ENCODE data around the gene GSTO2. TPM values are rescaled to one million over a fixed set of nuclear protein-coding genes. Genes with fewer than 3 reads are reported as not detected.

The GSTO2 gene
- total and polyA plus RNA-seq, 2 of the 13 experiments (the other 11 are each of a cell fraction or from before 2014, with no cell fraction given) = 2.1 to 7.9 TPM

DNA sequence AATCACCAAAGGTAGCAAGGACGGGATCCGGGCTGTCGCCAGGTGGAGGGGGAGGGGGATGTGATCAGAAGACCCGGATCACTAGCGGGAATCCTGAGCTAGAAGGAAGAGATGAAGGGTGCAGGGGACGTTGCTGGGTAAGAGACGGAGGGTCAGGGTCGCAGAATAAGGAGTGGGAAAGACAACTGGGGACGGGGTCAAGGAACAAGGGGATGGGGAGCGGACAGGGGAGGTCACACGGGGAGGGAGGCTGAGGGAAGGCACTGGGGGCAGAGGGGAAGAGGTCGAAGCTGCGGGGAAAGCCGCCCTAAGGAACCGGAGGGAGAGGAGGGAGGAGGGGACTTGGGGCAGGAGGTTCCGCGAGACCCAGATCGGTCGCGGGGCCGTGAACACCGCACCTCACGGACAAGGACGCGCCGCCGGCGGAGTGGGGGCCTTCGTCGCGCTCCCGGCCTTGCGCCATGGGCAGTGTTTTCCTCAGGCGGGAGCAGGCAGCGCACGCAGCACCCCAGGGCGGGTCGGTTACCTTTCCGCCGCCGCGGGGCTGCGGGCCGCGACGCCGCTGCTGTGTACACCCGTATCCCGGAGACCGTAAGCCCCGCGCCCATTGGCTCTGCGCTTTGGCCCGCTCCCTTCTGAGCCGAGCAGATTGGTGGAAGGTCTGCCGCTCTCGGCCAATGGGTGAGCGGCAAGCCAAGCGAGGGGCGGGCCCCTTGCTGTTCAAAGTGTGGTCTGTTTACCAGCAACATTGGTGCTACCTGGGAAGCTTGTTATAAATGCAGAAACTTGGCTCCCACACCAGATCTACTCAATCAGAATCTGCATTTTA is 37.0 kb upstream of the GSTO2 start, which contains the start of gene CFAP43 (continued):
- TF ChIP-seq, protein P1, sequence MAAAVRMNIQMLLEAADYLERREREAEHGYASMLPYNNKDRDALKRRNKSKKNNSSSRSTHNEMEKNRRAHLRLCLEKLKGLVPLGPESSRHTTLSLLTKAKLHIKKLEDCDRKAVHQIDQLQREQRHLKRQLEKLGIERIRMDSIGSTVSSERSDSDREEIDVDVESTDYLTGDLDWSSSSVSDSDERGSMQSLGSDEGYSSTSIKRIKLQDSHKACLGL (CRISPR knock-in tag; IDR thresholded peaks at IDR 0.05) = peak; percentile 84; the same call in 1 of the 2 replicates
- TF ChIP-seq ZNF33A (CRISPR knock-in tag; IDR thresholded peaks at IDR 0.05; ENCODE audit: borderline replicate concordance) = no peak
- peak; percentile 48; the same call in 1 of the 2 replicates for TF ChIP-seq ZNF12 (CRISPR knock-in tag; IDR thresholded peaks at IDR 0.05)
- no peak for TF ChIP-seq SYNCRIP (IDR thresholded peaks at IDR 0.05; ENCODE audit: insufficient read depth, low read depth, low read length)
- no peak for TF ChIP-seq ZNF292 (CRISPR knock-in tag; IDR thresholded peaks at IDR 0.05; ENCODE audit: borderline replicate concordance, low read depth)
- TF ChIP-seq, protein P2, sequence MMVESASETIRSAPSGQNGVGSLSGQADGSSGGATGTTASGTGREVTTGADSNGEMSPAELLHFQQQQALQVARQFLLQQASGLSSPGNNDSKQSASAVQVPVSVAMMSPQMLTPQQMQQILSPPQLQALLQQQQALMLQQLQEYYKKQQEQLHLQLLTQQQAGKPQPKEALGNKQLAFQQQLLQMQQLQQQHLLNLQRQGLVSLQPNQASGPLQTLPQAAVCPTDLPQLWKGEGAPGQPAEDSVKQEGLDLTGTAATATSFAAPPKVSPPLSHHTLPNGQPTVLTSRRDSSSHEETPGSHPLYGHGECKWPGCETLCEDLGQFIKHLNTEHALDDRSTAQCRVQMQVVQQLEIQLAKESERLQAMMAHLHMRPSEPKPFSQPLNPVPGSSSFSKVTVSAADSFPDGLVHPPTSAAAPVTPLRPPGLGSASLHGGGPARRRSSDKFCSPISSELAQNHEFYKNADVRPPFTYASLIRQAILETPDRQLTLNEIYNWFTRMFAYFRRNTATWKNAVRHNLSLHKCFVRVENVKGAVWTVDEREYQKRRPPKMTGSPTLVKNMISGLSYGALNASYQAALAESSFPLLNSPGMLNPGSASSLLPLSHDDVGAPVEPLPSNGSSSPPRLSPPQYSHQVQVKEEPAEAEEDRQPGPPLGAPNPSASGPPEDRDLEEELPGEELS (CRISPR knock-in tag; IDR thresholded peaks at IDR 0.05) = peak; percentile 51; the same call in 1 of the 2 replicates
- TF ChIP-seq ZBTB8A (CRISPR knock-in tag; IDR thresholded peaks at IDR 0.05; ENCODE audit: borderline replicate concordance, low read depth) = no peak
- peak; percentile 22; the same call in 1 of the 2 replicates for TF ChIP-seq ELF1 (CRISPR knock-in tag; IDR thresholded peaks at IDR 0.05)
- peak; percentile 74; the same call in 1 of the 2 replicates for TF ChIP-seq ZNF616 (CRISPR knock-in tag; IDR thresholded peaks at IDR 0.05; ENCODE audit: low read depth)
- no peak for TF ChIP-seq ZNF572 (CRISPR knock-in tag; IDR thresholded peaks at IDR 0.05)
- TF ChIP-seq ZKSCAN5 (CRISPR knock-in tag; IDR thresholded peaks at IDR 0.05) = 0 out of 2 replicates have a peak, but pooled peaks have one; percentile 9
- TF ChIP-seq, protein P3, sequence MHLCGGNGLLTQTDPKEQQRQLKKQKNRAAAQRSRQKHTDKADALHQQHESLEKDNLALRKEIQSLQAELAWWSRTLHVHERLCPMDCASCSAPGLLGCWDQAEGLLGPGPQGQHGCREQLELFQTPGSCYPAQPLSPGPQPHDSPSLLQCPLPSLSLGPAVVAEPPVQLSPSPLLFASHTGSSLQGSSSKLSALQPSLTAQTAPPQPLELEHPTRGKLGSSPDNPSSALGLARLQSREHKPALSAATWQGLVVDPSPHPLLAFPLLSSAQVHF (CRISPR knock-in tag; IDR thresholded peaks at IDR 0.05) = peak; percentile 87; the same call in 1 of the 2 replicates
- TF ChIP-seq ASH2L (IDR thresholded peaks at IDR 0.05; ENCODE audit: insufficient read length, low read depth, low read length) = peak; percentile 57
- peak; percentile 95 for TF ChIP-seq HDAC1 (CRISPR knock-in tag; IDR thresholded peaks at IDR 0.05)
- TF ChIP-seq, protein P4, sequence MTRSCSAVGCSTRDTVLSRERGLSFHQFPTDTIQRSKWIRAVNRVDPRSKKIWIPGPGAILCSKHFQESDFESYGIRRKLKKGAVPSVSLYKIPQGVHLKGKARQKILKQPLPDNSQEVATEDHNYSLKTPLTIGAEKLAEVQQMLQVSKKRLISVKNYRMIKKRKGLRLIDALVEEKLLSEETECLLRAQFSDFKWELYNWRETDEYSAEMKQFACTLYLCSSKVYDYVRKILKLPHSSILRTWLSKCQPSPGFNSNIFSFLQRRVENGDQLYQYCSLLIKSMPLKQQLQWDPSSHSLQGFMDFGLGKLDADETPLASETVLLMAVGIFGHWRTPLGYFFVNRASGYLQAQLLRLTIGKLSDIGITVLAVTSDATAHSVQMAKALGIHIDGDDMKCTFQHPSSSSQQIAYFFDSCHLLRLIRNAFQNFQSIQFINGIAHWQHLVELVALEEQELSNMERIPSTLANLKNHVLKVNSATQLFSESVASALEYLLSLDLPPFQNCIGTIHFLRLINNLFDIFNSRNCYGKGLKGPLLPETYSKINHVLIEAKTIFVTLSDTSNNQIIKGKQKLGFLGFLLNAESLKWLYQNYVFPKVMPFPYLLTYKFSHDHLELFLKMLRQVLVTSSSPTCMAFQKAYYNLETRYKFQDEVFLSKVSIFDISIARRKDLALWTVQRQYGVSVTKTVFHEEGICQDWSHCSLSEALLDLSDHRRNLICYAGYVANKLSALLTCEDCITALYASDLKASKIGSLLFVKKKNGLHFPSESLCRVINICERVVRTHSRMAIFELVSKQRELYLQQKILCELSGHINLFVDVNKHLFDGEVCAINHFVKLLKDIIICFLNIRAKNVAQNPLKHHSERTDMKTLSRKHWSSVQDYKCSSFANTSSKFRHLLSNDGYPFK (CRISPR knock-in tag; IDR thresholded peaks at IDR 0.05; ENCODE audit: borderline replicate concordance) = peak; percentile 73; the same call in 1 of the 2 replicates
- TF ChIP-seq U2AF2 (IDR thresholded peaks at IDR 0.05; ENCODE audit: low read depth, low read length) = no peak

All from HepG2 (cell line).